ENCODE results near the gene CFAP57. TPM values are rescaled to one million over a fixed set of nuclear protein-coding genes. Genes with fewer than 3 reads are reported as not detected.

Gene CFAP57
- total RNA-seq, 1 experiment from 2014 or later: 0.44 TPM

GRCh38 chr1:43288058-43288784, 116.1 kb downstream of the CFAP57 start:
- DNase-seq (ENCODE audit: unreplicated experiment): no peak
- no peaks in the 10 kb centered on the region for H3K36me3 Mint-ChIP-seq (ENCODE audit: insufficient read depth, unreplicated experiment)

GRCh38 chr1:43288785-43289706, 116.9 kb downstream of the CFAP57 start:
- BruUV-seq (replicated peaks): no TSS peak
- CTCF ChIA-PET: interaction anchor here (0.6 to 0.7 kb wide), 3 partner anchors 55 to 218 kb away, joined by 3 read pairs; no protein-coding TSS in a partner anchor

More at GRCh38 chr1:43288058-43288784, 116.1 kb downstream of the CFAP57 start:
- Mint-ChIP-seq H3K27ac (ENCODE audit: low read depth, unreplicated experiment) (no peak overlapping the region), H3K9me3 (ENCODE audit: unreplicated experiment) (no peaks in the 10 kb centered on the region), H3K27me3 (ENCODE audit: insufficient read depth, unreplicated experiment) (no peaks in the 10 kb centered on the region), H3K4me3 (ENCODE audit: unreplicated experiment) (no peak overlapping the region), H3K4me1 (ENCODE audit: insufficient read depth, unreplicated experiment) (peaks cover 5% of the 10 kb centered on the region)
- no peak for TF ChIP-seq CTCF (IDR thresholded peaks at IDR 0.05; ENCODE audit: unreplicated experiment)
- ChIA-PET CTCF (interaction anchor here (0.6 to 0.7 kb wide), 4 partner anchors 56 to 1565 kb away, joined by 3 read pairs; no protein-coding TSS in a partner anchor), POLR2A (no interaction called here)
- intact Hi-C loops (cut with micrococcal nuclease): no loop called here
- BruUV-seq (replicated peaks): no TSS peak

DNA sequence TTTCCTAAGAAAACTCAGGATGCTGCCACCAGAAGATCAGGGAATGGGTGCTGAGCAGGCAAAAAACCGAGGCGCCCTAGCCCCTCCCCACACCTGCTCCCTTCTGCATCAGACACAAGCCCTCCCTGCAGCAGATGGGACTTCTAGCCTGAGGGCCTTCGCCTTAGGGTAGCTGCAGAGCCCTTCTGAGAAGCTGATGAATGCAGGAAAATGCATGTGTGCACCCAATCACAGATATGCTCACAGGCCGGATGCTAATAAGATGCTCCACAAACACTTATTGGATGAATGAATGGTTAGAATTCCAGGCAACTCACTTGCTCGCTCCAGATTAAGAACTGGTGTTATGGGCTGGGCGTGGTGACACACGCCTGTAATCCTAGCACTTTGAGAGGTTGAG, 120.1 kb downstream of the CFAP57 start:
- Mint-ChIP-seq H3K27ac (ENCODE audit: low read depth, unreplicated experiment) (no peak overlapping the region), H3K36me3 (ENCODE audit: insufficient read depth, unreplicated experiment) (no peaks in the 10 kb centered on the region), H3K4me3 (ENCODE audit: unreplicated experiment) (no peak overlapping the region), H3K4me1 (ENCODE audit: insufficient read depth, unreplicated experiment) (no peaks in the 10 kb centered on the region), H3K27me3 (ENCODE audit: insufficient read depth, unreplicated experiment) (no peaks in the 10 kb centered on the region), H3K9me3 (ENCODE audit: unreplicated experiment) (no peaks in the 10 kb centered on the region)
- no peak for TF ChIP-seq CTCF (IDR thresholded peaks at IDR 0.05; ENCODE audit: unreplicated experiment)
- DNase-seq (ENCODE audit: unreplicated experiment): no peak
- POLR2A ChIA-PET: interaction anchor here (0.8 to 1.1 kb wide), 2 partner anchors 11 to 67 kb away, joined by 3 read pairs; partner anchors contain the start of gene CDC20
- CTCF ChIA-PET: interaction anchor here (1.3 kb wide), 1 partner anchor 12 kb away, joined by 5 read pairs; no protein-coding TSS in a partner anchor
- BruUV-seq (replicated peaks): no TSS peak
- intact Hi-C loops (cut with micrococcal nuclease): no loop called here

More at GRCh38 chr1:43288785-43289706, 116.9 kb downstream of the CFAP57 start:
- no peak for TF ChIP-seq CTCF (IDR thresholded peaks at IDR 0.05; ENCODE audit: unreplicated experiment)
- Mint-ChIP-seq H3K9me3 (ENCODE audit: unreplicated experiment) (no peaks in the 10 kb centered on the region), H3K4me1 (ENCODE audit: insufficient read depth, unreplicated experiment) (peaks cover 5% of the 10 kb centered on the region), H3K27ac (ENCODE audit: low read depth, unreplicated experiment) (no peak overlapping the region), H3K4me3 (ENCODE audit: unreplicated experiment) (no peak overlapping the region), H3K36me3 (ENCODE audit: insufficient read depth, unreplicated experiment) (no peaks in the 10 kb centered on the region), H3K27me3 (ENCODE audit: insufficient read depth, unreplicated experiment) (no peaks in the 10 kb centered on the region)
- POLR2A ChIA-PET: no interaction called here
- intact Hi-C loops (cut with micrococcal nuclease): no loop called here
- DNase-seq (ENCODE audit: unreplicated experiment): no peak

DNA sequence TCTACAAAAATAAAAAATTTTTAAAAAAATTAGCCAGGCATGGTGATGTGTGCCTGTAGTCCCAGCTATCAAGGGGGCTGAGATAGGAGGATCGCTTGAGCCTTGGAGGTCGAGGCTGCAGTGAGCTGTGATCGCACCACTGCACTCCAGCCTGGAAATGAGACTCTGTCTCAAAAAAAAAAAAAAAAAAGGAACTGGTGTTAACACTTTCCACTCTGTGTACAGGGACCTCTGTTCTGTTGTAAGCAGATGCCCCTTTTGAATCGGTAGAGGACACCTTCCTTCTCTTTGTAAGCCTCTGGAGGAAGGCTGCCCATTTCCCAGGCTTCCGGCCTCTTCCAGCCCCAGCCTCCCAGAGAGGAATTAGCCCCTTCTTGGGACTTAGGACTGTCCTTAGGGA, 120.5 kb downstream of the CFAP57 start:
- DNase-seq (ENCODE audit: unreplicated experiment): no peak
- no peak overlapping the region for H3K27ac Mint-ChIP-seq (ENCODE audit: low read depth, unreplicated experiment)
- BruUV-seq (replicated peaks): no TSS peak
- no peaks in the 10 kb centered on the region for H3K36me3 Mint-ChIP-seq (ENCODE audit: insufficient read depth, unreplicated experiment)
- POLR2A ChIA-PET: interaction anchor here (0.8 kb wide), 1 partner anchor 66 kb away, joined by 3 read pairs; the partner anchor contains the start of gene CDC20
- CTCF ChIA-PET: interaction anchor here (1.3 to 3.8 kb wide), 2 partner anchors 7 to 12 kb away, joined by 5 to 24 read pairs; partner anchors contain the start of gene C1orf210
- no peak overlapping the region for H3K4me3 Mint-ChIP-seq (ENCODE audit: unreplicated experiment)
- intact Hi-C loops (cut with micrococcal nuclease): no loop called here
- H3K9me3 Mint-ChIP-seq (ENCODE audit: unreplicated experiment): no peaks in the 10 kb centered on the region
- H3K4me1 Mint-ChIP-seq (ENCODE audit: insufficient read depth, unreplicated experiment): no peaks in the 10 kb centered on the region
- TF ChIP-seq CTCF (IDR thresholded peaks at IDR 0.05; ENCODE audit: unreplicated experiment): no peak
- H3K27me3 Mint-ChIP-seq (ENCODE audit: insufficient read depth, unreplicated experiment): no peaks in the 10 kb centered on the region
